ENCODE data around the gene NOL4L.
"Not testable (repeated sequence)": the region's sequence is repeated elsewhere in the genome, so short reads cannot be mapped to it uniquely, and the experiment has no call there.

NOL4L gene

DNA sequence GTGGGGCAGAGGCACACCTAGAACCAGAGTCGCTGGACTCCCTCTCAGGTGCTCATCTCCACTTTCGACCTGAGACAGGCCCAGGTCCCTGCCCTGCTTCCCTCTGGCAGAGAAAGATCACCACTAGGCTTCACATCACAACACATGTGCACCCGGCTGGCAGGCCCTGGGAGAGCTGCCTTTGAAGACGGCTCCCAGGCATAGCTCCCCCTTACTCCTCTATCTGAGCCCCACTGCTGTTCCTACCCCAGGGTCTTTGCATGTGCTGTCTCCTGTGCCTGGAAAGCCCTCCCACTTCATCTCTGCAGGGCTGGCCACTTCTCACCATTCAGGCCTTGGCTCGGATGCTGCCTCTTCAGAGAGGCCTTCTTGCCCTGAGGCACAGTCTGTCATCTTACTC, 89.2 kb downstream of the NOL4L start:
- Histone ChIP-seq H4K8ac (ENCODE audit: low read depth, low read length) (no peak overlapping the region), H3K4me2 (ENCODE audit: low read length) (no peak overlapping the region), H3K79me1 (ENCODE audit: low read length) (no peaks in the 10 kb centered on the region), H3K36me3 (ENCODE audit: control insufficient read depth, insufficient read depth, low read length) (no peaks in the 10 kb centered on the region), H4K5ac (ENCODE audit: low read length) (no peak overlapping the region), H2BK120ac (ENCODE audit: low read depth, low read length) (no peak overlapping the region), H2BK5ac (ENCODE audit: low read length) (no peak overlapping the region), H3K27ac (ENCODE audit: low read depth, low read length) (no peak overlapping the region), H2BK15ac (replicated peaks; ENCODE audit: low read depth) (no peak overlapping the region), H3K23ac (ENCODE audit: low read length) (no peak overlapping the region), H3K79me2 (ENCODE audit: control insufficient read depth, insufficient read depth, low read length) (no peaks in the 10 kb centered on the region), H3K4ac (ENCODE audit: low read depth, low read length) (no peak overlapping the region), H3K27me3 (ENCODE audit: insufficient read depth, low read length, poor library complexity) (no peaks in the 10 kb centered on the region), H3K18ac (ENCODE audit: low read length) (no peak overlapping the region), H3K4me1 (ENCODE audit: control insufficient read depth, low read depth, low read length) (peaks cover 7% of the 10 kb centered on the region), H3K9ac (ENCODE audit: low read length) (no peak overlapping the region), H2AK5ac (ENCODE audit: low read length) (no peak overlapping the region), H3K4me3 (ENCODE audit: low read length) (no peak overlapping the region), H3K56ac (ENCODE audit: low read length) (no peak overlapping the region)
- WGBS (ENCODE audit: extremely low coverage, insufficient coverage, low lambda C conversion rate): no CpG with 5 or more reads among the region's 5 CpGs
- no peak for DNase-seq

DNA sequence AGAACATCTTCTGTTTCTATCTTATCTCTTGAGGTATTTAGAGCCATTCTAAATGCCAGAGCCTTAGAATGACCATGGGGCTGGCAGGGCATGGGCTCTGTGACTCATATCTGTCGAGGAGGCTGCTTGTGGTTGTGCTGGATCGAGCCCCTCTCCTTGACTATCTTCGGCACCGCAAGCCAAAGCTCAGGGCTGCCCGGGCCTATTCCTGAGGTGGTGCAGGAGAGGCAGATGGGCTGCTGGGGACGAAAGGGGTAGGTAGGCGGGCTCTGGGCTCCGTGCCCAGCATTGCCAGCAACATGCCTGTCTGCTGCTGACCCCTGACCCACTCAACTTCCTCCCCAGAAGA, 89.9 kb downstream of the NOL4L start:
- Histone ChIP-seq H3K4me1 (ENCODE audit: control insufficient read depth, low read depth, low read length) (peaks cover 7% of the 10 kb centered on the region), H4K5ac (ENCODE audit: low read length) (no peak overlapping the region), H3K23ac (ENCODE audit: low read length) (no peak overlapping the region), H3K9ac (ENCODE audit: low read length) (no peak overlapping the region), H2BK120ac (ENCODE audit: low read depth, low read length) (no peak overlapping the region), H3K4me3 (ENCODE audit: low read length) (no peak overlapping the region), H3K56ac (ENCODE audit: low read length) (no peak overlapping the region), H3K79me2 (ENCODE audit: control insufficient read depth, insufficient read depth, low read length) (no peaks in the 10 kb centered on the region), H3K27ac (ENCODE audit: low read depth, low read length) (no peak overlapping the region), H3K79me1 (ENCODE audit: low read length) (no peaks in the 10 kb centered on the region), H4K8ac (ENCODE audit: low read depth, low read length) (no peak overlapping the region), H3K27me3 (ENCODE audit: insufficient read depth, low read length, poor library complexity) (no peaks in the 10 kb centered on the region), H3K36me3 (ENCODE audit: control insufficient read depth, insufficient read depth, low read length) (no peaks in the 10 kb centered on the region), H3K18ac (ENCODE audit: low read length) (no peak overlapping the region), H3K4me2 (ENCODE audit: low read length) (no peak overlapping the region), H2AK5ac (ENCODE audit: low read length) (no peak overlapping the region), H2BK5ac (ENCODE audit: low read length) (no peak overlapping the region), H3K4ac (ENCODE audit: low read depth, low read length) (no peak overlapping the region), H2BK15ac (replicated peaks; ENCODE audit: low read depth) (no peak overlapping the region)
- peak; percentile 52 for DNase-seq
- no CpG with 5 or more reads among the region's 8 CpGs for WGBS (ENCODE audit: extremely low coverage, insufficient coverage, low lambda C conversion rate)

DNA sequence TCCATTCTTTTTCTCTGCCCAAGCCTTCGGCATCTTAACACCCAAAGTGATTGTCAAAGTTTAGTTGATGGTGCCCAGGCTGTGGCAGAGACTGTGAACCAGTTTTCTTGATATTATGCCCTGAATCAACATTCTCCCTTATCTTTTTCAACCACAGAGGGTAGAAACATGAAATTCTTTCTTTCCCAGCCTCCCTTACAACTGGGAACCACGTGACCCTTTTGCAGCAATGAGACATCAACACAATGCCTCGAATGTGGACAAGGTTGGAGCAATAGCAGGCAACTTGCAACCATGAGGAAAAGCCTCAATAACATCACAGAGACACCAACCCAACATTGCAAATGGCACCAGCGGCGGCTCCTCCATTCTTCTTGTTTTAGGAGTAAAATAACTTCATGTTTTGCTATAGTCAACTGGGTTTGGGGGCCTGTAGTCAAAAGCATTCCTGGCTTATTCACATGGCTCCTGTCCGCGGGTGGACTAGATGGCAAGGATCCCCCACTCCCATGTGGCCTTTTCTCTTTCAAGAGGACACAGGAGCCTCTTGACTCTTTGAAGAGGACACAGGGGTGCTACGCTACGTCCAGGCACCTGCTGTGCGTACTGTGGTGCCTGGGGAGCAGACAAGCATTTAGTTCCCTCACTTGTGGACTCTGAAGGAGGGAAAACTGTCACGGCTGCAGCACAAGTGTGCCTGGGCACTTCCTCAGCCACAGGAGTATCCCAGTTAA, 90.5 kb downstream of the NOL4L start:
- Histone ChIP-seq H3K9ac (ENCODE audit: low read length) (no peak overlapping the region), H3K56ac (ENCODE audit: low read length) (no peak overlapping the region), H3K27me3 (ENCODE audit: insufficient read depth, low read length, poor library complexity) (no peaks in the 10 kb centered on the region), H3K36me3 (ENCODE audit: control insufficient read depth, insufficient read depth, low read length) (no peaks in the 10 kb centered on the region), H3K4ac (ENCODE audit: low read depth, low read length) (no peak overlapping the region), H4K8ac (ENCODE audit: low read depth, low read length) (no peak overlapping the region), H2BK120ac (ENCODE audit: low read depth, low read length) (no peak overlapping the region), H2BK15ac (replicated peaks; ENCODE audit: low read depth) (no peak overlapping the region), H3K4me2 (ENCODE audit: low read length) (no peak overlapping the region), H3K79me1 (ENCODE audit: low read length) (no peaks in the 10 kb centered on the region), H3K23ac (ENCODE audit: low read length) (no peak overlapping the region), H4K5ac (ENCODE audit: low read length) (no peak overlapping the region), H3K79me2 (ENCODE audit: control insufficient read depth, insufficient read depth, low read length) (no peaks in the 10 kb centered on the region), H3K4me1 (ENCODE audit: control insufficient read depth, low read depth, low read length) (peaks cover 7% of the 10 kb centered on the region), H3K4me3 (ENCODE audit: low read length) (no peak overlapping the region), H2BK5ac (ENCODE audit: low read length) (no peak overlapping the region), H2AK5ac (ENCODE audit: low read length) (no peak overlapping the region), H3K27ac (ENCODE audit: low read depth, low read length) (no peak overlapping the region), H3K18ac (ENCODE audit: low read length) (no peak overlapping the region)
- no CpG with 5 or more reads among the region's 11 CpGs for WGBS (ENCODE audit: extremely low coverage, insufficient coverage, low lambda C conversion rate)
- DNase-seq: no peak

DNA sequence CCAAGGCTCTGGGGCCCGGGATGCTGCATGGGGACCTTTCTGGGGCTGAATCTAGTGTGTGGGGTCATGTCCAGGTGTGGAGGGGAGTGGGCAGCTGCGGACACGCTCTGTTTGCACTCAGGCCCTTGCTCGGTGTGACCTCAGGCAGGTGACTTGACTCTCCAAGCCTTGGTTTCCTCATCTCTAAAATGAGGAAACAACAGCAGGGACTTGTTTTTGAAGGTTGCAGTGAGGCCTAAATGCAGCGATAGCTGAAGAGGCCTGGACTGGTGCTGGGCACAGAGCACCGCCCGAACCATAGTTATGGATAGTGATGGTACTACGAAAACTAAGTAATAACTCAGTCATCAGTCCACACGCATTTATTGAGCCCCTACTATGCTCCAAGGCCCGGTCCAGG, 91.8 kb downstream of the NOL4L start:
- H3K18ac ChIP-seq (ENCODE audit: low read length): no peak overlapping the region
- no peak overlapping the region for H3K27ac ChIP-seq (ENCODE audit: low read depth, low read length)
- H3K56ac ChIP-seq (ENCODE audit: low read length): no peak overlapping the region
- no peaks in the 10 kb centered on the region for H3K79me2 ChIP-seq (ENCODE audit: control insufficient read depth, insufficient read depth, low read length)
- H3K4me1 ChIP-seq (ENCODE audit: control insufficient read depth, low read depth, low read length): peaks cover 7% of the 10 kb centered on the region
- H2BK15ac ChIP-seq (replicated peaks; ENCODE audit: low read depth): no peak overlapping the region
- no peak overlapping the region for H3K9ac ChIP-seq (ENCODE audit: low read length)
- WGBS (ENCODE audit: extremely low coverage, insufficient coverage, low lambda C conversion rate): no CpG with 5 or more reads among the region's 10 CpGs
- no peak overlapping the region for H3K4me2 ChIP-seq (ENCODE audit: low read length)
- no peak overlapping the region for H3K23ac ChIP-seq (ENCODE audit: low read length)
- no peak overlapping the region for H2BK5ac ChIP-seq (ENCODE audit: low read length)
- DNase-seq: no peak
- no peak overlapping the region for H2AK5ac ChIP-seq (ENCODE audit: low read length)
- no peak overlapping the region for H3K4me3 ChIP-seq (ENCODE audit: low read length)
- no peaks in the 10 kb centered on the region for H3K27me3 ChIP-seq (ENCODE audit: insufficient read depth, low read length, poor library complexity)
- no peaks in the 10 kb centered on the region for H3K79me1 ChIP-seq (ENCODE audit: low read length)
- no peak overlapping the region for H2BK120ac ChIP-seq (ENCODE audit: low read depth, low read length)
- H4K5ac ChIP-seq (ENCODE audit: low read length): no peak overlapping the region
- no peaks in the 10 kb centered on the region for H3K36me3 ChIP-seq (ENCODE audit: control insufficient read depth, insufficient read depth, low read length)
- H4K8ac ChIP-seq (ENCODE audit: low read depth, low read length): no peak overlapping the region
- no peak overlapping the region for H3K4ac ChIP-seq (ENCODE audit: low read depth, low read length)

DNA sequence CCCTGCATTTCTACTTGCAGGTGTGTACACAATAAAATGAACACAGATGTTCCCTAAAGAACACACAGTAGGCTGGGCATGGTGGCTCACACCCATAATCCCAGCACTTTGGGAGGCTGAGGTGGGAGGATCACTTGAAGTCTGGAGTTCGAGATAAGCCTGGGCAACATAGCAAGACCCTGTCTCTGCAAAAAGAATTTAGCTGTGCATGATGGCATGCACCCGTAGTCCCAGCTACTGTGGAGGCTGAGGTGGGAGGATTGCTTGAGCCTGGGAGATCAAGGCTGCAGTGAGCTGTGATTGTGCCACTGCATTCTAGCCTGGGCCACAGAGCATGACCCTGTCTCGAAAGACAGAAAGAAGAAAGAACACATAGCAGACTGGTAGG, 93.4 kb downstream of the NOL4L start:
- not testable (repeated sequence) for DNase-seq; H3K27ac ChIP-seq (ENCODE audit: low read depth, low read length); H3K27me3 ChIP-seq (ENCODE audit: insufficient read depth, low read length, poor library complexity); H3K23ac ChIP-seq (ENCODE audit: low read length); H2AK5ac ChIP-seq (ENCODE audit: low read length); H3K18ac ChIP-seq (ENCODE audit: low read length); H3K79me1 ChIP-seq (ENCODE audit: low read length); H3K79me2 ChIP-seq (ENCODE audit: control insufficient read depth, insufficient read depth, low read length); H3K4me2 ChIP-seq (ENCODE audit: low read length); H2BK15ac ChIP-seq (replicated peaks; ENCODE audit: low read depth); H4K8ac ChIP-seq (ENCODE audit: low read depth, low read length); H3K4me1 ChIP-seq (ENCODE audit: control insufficient read depth, low read depth, low read length); H3K4me3 ChIP-seq (ENCODE audit: low read length); H3K4ac ChIP-seq (ENCODE audit: low read depth, low read length); H3K36me3 ChIP-seq (ENCODE audit: control insufficient read depth, insufficient read depth, low read length); H2BK5ac ChIP-seq (ENCODE audit: low read length); H2BK120ac ChIP-seq (ENCODE audit: low read depth, low read length); H3K9ac ChIP-seq (ENCODE audit: low read length); H4K5ac ChIP-seq (ENCODE audit: low read length); H3K56ac ChIP-seq (ENCODE audit: low read length)
- WGBS (ENCODE audit: extremely low coverage, insufficient coverage, low lambda C conversion rate): no CpG with 5 or more reads among the region's 3 CpGs

Data from mesendoderm (in vitro differentiated cells).